Measurements from ENCODE around the gene CAMK2G.

The CAMK2G gene

GRCh38 chr10:73765066-73765465 is 109.3 kb downstream of the CAMK2G start:
- H3K4me3 ChIP-seq (ENCODE audit: low read length), result no peak overlapping the region
- no peak for DNase-seq (ENCODE audit: low read depth, low spot score)

DNA sequence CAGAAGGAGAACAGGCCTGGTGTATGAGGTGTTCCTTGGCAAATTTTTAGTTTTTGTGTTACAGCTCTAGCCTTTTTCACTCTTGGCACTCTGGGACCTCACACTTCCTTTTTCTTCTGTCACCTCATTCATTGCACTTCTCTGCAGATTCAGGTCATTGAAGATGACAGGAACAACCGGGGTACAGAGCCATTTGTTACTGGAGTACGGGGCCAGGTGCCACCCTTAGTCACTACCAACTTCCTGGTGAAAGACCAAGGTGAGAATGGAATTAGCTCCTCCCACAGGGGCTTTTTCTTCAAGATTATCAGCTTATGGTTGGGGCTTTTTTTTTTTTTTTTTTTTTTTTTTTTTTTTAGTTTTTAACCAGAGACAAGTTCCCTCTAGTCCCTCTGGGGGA is 111.0 kb downstream of the CAMK2G start:
- H3K4me3 ChIP-seq (ENCODE audit: low read length), result no peak overlapping the region
- no peak for DNase-seq (ENCODE audit: low read depth, low spot score)

DNA sequence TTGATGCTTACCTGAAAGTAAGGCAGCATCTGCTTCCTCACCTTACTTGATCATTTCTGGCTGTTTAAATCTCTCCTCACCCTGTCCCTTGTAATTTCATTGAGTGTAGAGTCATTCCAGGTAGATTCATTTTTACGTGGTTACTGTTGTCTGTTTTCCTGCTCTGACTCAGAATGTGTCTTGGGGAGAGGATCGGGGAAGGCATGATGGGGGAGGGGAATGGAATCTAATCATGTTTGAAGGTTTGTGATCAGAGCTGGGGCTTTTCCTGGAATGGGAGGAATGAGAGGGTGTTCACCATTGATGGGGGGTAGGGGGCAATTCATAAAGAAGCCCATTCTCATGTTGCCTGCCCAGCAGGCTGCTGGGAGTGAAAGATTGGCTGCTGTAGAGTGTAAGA is 111.4 kb downstream of the CAMK2G start:
- no peak overlapping the region for H3K4me3 ChIP-seq (ENCODE audit: low read length)
- DNase-seq (ENCODE audit: low read depth, low spot score), result no peak

Measured in Jurkat, Clone E6-1 (cell line).